ENCODE data around the gene ATP8B4. TPM values are rescaled to one million over a fixed set of nuclear protein-coding genes. Genes with fewer than 3 reads are reported as not detected.

ATP8B4 gene
- polyA plus RNA-seq, 3 donors = 3.2 to 5.0 (median 3.3) TPM

- DNase-seq (ENCODE audit: extremely low read depth in 1 of 11, low read depth in 9 of 11, low spot score in 4 of 11) = no peak
Observed at GRCh38 chr15:49888734-49889133, 230.3 kb downstream of the ATP8B4 start.

GRCh38 chr15:49888323-49888693 is 230.7 kb downstream of the ATP8B4 start:
- no peak for DNase-seq (ENCODE audit: extremely low read depth in 1 of 11, low read depth in 9 of 11, low spot score in 4 of 11)

- peak in 6 of 11 donors; percentile 57 to 68 (median 62) for DNase-seq (ENCODE audit: extremely low read depth in 1 of 11, low read depth in 9 of 11, low spot score in 4 of 11)
Observed at GRCh38 chr15:49887659-49888322, 231.2 kb downstream of the ATP8B4 start.

- DNase-seq (ENCODE audit: extremely low read depth in 1 of 11, low read depth in 9 of 11, low spot score in 4 of 11) = no peak
Observed at GRCh38 chr15:49883121-49883520, 235.9 kb downstream of the ATP8B4 start.

- DNase-seq (ENCODE audit: extremely low read depth in 1 of 11, low read depth in 9 of 11, low spot score in 4 of 11) = no peak
Observed at GRCh38 chr15:49881866-49882265, 237.2 kb downstream of the ATP8B4 start.

- DNase-seq (ENCODE audit: extremely low read depth in 1 of 11, low read depth in 9 of 11, low spot score in 4 of 11) = no peak
Observed at GRCh38 chr15:49881433-49881832, 237.6 kb downstream of the ATP8B4 start.

- DNase-seq (ENCODE audit: extremely low read depth in 1 of 11, low read depth in 9 of 11, low spot score in 4 of 11) = no peak
Observed at GRCh38 chr15:49877873-49878521, 241.0 kb downstream of the ATP8B4 start.

- DNase-seq (ENCODE audit: extremely low read depth in 1 of 11, low read depth in 9 of 11, low spot score in 4 of 11) = no peak
Observed at GRCh38 chr15:49877117-49877872, 241.7 kb downstream of the ATP8B4 start.

- DNase-seq (ENCODE audit: extremely low read depth in 1 of 11, low read depth in 9 of 11, low spot score in 4 of 11) = no peak
Observed at GRCh38 chr15:49876401-49877038, 242.5 kb downstream of the ATP8B4 start.

GRCh38 chr15:49875392-49875791 is 243.6 kb downstream of the ATP8B4 start:
- DNase-seq (ENCODE audit: extremely low read depth in 1 of 11, low read depth in 9 of 11, low spot score in 4 of 11) = no peak

GRCh38 chr15:49870472-49870871 is 248.6 kb downstream of the ATP8B4 start:
- DNase-seq (ENCODE audit: extremely low read depth in 1 of 11, low read depth in 9 of 11, low spot score in 4 of 11) = no peak

GRCh38 chr15:49868348-49868747 is 250.7 kb downstream of the ATP8B4 start:
- no peak for DNase-seq (ENCODE audit: extremely low read depth in 1 of 11, low read depth in 9 of 11, low spot score in 4 of 11)

- DNase-seq (ENCODE audit: extremely low read depth in 1 of 11, low read depth in 9 of 11, low spot score in 4 of 11) = no peak
Observed at GRCh38 chr15:49865925-49866757, 252.9 kb downstream of the ATP8B4 start.

GRCh38 chr15:49864251-49864650 is 254.8 kb downstream of the ATP8B4 start:
- no peak for DNase-seq (ENCODE audit: extremely low read depth in 1 of 11, low read depth in 9 of 11, low spot score in 4 of 11)

- no peak for DNase-seq (ENCODE audit: extremely low read depth in 1 of 11, low read depth in 9 of 11, low spot score in 4 of 11)
Observed at GRCh38 chr15:49863431-49864224, 255.4 kb downstream of the ATP8B4 start.

GRCh38 chr15:49860101-49860500 is 258.9 kb downstream of the ATP8B4 start:
- no peak for DNase-seq (ENCODE audit: extremely low read depth in 1 of 11, low read depth in 9 of 11, low spot score in 4 of 11)

- no peak for DNase-seq (ENCODE audit: extremely low read depth in 1 of 11, low read depth in 9 of 11, low spot score in 4 of 11)
Observed at GRCh38 chr15:49857496-49858475, 261.2 kb downstream of the ATP8B4 start.
